PC-3 (cell line): ENCODE data around the gene SWT1.

Source experiments
- EZH2phosphoT487 ChIP-seq: fragments of 300-600 bp; sonication (generic); IDR thresholded peaks from 2 replicates; pipeline ENCODE4 v1.6.1; 2018; ENCODE audit warnings: mild to moderate bottlenecking, antibody characterized with exemption, low read length, borderline replicate concordance
- TF ChIP-seq, protein P1 (sequence below): fragments of 300-600 bp; sonication (generic); conservative IDR thresholded peaks from 2 replicates; pipeline ENCODE4 v1.5.1; 2017; ENCODE audit warnings: antibody characterized with exemption, low read depth, mild to moderate bottlenecking, low read length

DNA sequence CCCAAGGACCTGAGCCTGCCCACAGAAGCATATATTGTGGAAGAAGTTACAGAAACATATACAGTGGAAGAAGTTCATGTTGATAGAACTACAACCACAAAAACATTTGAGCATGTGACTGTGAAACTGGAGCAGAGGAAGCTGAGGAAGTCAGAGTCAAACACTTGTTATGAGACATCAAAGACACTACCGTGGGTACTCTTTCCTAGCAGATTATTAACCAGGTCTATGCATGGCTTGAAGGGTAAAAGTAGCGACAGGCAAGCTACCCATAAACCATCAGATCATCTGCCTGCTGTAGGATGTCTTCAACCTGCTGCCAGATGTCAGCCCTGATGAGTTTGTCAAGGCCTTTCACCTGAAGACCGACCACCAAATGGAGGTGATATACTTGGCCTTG lies 124.3 kb downstream of the SWT1 start:
- TF ChIP-seq, protein P1, sequence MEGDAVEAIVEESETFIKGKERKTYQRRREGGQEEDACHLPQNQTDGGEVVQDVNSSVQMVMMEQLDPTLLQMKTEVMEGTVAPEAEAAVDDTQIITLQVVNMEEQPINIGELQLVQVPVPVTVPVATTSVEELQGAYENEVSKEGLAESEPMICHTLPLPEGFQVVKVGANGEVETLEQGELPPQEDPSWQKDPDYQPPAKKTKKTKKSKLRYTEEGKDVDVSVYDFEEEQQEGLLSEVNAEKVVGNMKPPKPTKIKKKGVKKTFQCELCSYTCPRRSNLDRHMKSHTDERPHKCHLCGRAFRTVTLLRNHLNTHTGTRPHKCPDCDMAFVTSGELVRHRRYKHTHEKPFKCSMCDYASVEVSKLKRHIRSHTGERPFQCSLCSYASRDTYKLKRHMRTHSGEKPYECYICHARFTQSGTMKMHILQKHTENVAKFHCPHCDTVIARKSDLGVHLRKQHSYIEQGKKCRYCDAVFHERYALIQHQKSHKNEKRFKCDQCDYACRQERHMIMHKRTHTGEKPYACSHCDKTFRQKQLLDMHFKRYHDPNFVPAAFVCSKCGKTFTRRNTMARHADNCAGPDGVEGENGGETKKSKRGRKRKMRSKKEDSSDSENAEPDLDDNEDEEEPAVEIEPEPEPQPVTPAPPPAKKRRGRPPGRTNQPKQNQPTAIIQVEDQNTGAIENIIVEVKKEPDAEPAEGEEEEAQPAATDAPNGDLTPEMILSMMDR: no peak
- no peak for TF ChIP-seq EZH2phosphoT487
